Type B pancreatic cell (in vitro differentiated cells): Measurements from ENCODE around the gene THADA. TPM values are rescaled to one million over a fixed set of nuclear protein-coding genes. Genes with fewer than 3 reads are reported as not detected.

ENCODE experiments used
- DNase-seq: peaks from one replicate; pipeline ENCODE4 v3.0.0; 2021; ENCODE audit warnings: mixed read lengths; ENCODE audit not compliant: unreplicated experiment; ENCODE audit errors: extremely low spot score
- H3K27ac Mint-ChIP-seq: 2 replicates; pipeline ENCODE4 v1.8.0; 2021; ENCODE audit warnings: mild to moderate bottlenecking, mixed read lengths
- H3K27me3 Mint-ChIP-seq: 2 replicates; pipeline ENCODE4 v1.8.0; 2021; ENCODE audit warnings: mixed read lengths
- H3K36me3 Mint-ChIP-seq: 2 replicates; pipeline ENCODE4 v1.8.0; 2021; ENCODE audit warnings: mixed read lengths
- H3K4me1 Mint-ChIP-seq: one replicate; pipeline ENCODE4 v1.8.0; 2021; ENCODE audit warnings: mixed read lengths; ENCODE audit not compliant: unreplicated experiment
- H3K4me3 Mint-ChIP-seq: 2 replicates; pipeline ENCODE4 v1.8.0; 2021; ENCODE audit warnings: mild to moderate bottlenecking, mixed read lengths
- H3K9me3 Mint-ChIP-seq: 2 replicates; pipeline ENCODE4 v1.8.0; 2021; ENCODE audit warnings: mixed read lengths
- CTCF ChIP-seq: fragments of 200-600 bp; sonication (generic); conservative IDR thresholded peaks from 2 replicates; pipeline ENCODE4 v1.5.0; 2021; ENCODE audit warnings: antibody characterized with exemption, mild to moderate bottlenecking
- total RNA-seq: library from RNA; stranded (reverse); gene quantifications from 2 replicates; pipeline ENCODE4 v1.2.1, GENCODE V29; 2021; ENCODE audit warnings: low replicate concordance

THADA gene
- total RNA-seq, 1 donor from 2014 or later, result 35.6 TPM

GRCh38 chr2:43199492-43200488 is 396.0 kb downstream of the THADA start:
- no peak for DNase-seq
- Mint-ChIP-seq H3K4me1 (peaks cover 16% of the 10 kb centered on the region), H3K27ac (no peak overlapping the region), H3K36me3 (no peaks in the 10 kb centered on the region), H3K4me3 (no peak overlapping the region), H3K9me3 (no peaks in the 10 kb centered on the region), H3K27me3 (no peaks in the 10 kb centered on the region)
- no peak for TF ChIP-seq CTCF

- no peaks in the 10 kb centered on the region for H3K36me3 Mint-ChIP-seq
- no peak for TF ChIP-seq CTCF
- H3K4me1 Mint-ChIP-seq, result peaks cover 29% of the 10 kb centered on the region
- H3K27me3 Mint-ChIP-seq, result no peaks in the 10 kb centered on the region
- H3K27ac Mint-ChIP-seq, result no peak overlapping the region
- no peaks in the 10 kb centered on the region for H3K9me3 Mint-ChIP-seq
- no peak overlapping the region for H3K4me3 Mint-ChIP-seq
- DNase-seq, result no peak
Measured at GRCh38 chr2:43198263-43198662, 397.6 kb downstream of the THADA start.

- H3K27me3 Mint-ChIP-seq, result no peaks in the 10 kb centered on the region
- no peaks in the 10 kb centered on the region for H3K36me3 Mint-ChIP-seq
- DNase-seq, result no peak
- TF ChIP-seq CTCF, result no peak
- peaks cover 33% of the 10 kb centered on the region for H3K4me1 Mint-ChIP-seq
- no peak overlapping the region for H3K4me3 Mint-ChIP-seq
- peak overlapping the region; percentile 15 for H3K27ac Mint-ChIP-seq
- no peaks in the 10 kb centered on the region for H3K9me3 Mint-ChIP-seq
Measured at GRCh38 chr2:43197588-43197896, 398.3 kb downstream of the THADA start.

- Mint-ChIP-seq H3K36me3 (no peaks in the 10 kb centered on the region), H3K9me3 (no peaks in the 10 kb centered on the region), H3K4me1 (peaks cover 34% of the 10 kb centered on the region), H3K4me3 (no peak overlapping the region), H3K27ac (peak overlapping the region; percentile 45), H3K27me3 (no peaks in the 10 kb centered on the region)
- no peak for DNase-seq
- no peak for TF ChIP-seq CTCF
Measured at GRCh38 chr2:43196768-43197587, 398.9 kb downstream of the THADA start.

GRCh38 chr2:43194121-43194869 is 401.5 kb downstream of the THADA start:
- Mint-ChIP-seq H3K27ac (peak overlapping the region; percentile 89), H3K4me3 (peak overlapping the region; percentile 49), H3K4me1 (peaks cover 39% of the 10 kb centered on the region), H3K36me3 (no peaks in the 10 kb centered on the region), H3K27me3 (no peaks in the 10 kb centered on the region), H3K9me3 (no peaks in the 10 kb centered on the region)
- TF ChIP-seq CTCF, result no peak
- no peak for DNase-seq
